ENCODE measurements around the gene ZFPM1. TPM values are rescaled to one million over a fixed set of nuclear protein-coding genes. Genes with fewer than 3 reads are reported as not detected.

ZFPM1 gene
- total RNA-seq, 1 donor from 2014 or later, result 6.8 TPM

- Mint-ChIP-seq H3K27ac (ENCODE audit: unreplicated experiment) (no peak overlapping the region), H3K4me3 (ENCODE audit: unreplicated experiment) (no peak overlapping the region), H3K27me3 (ENCODE audit: unreplicated experiment) (peaks cover 8% of the 10 kb centered on the region), H3K9me3 (ENCODE audit: unreplicated experiment) (no peaks in the 10 kb centered on the region), H3K36me3 (ENCODE audit: low read depth, unreplicated experiment) (peaks cover 3% of the 10 kb centered on the region), H3K4me1 (ENCODE audit: unreplicated experiment) (peaks cover 12% of the 10 kb centered on the region)
- no peak for TF ChIP-seq CTCF (IDR thresholded peaks at IDR 0.05; ENCODE audit: unreplicated experiment)
- no peak for DNase-seq (ENCODE audit: low spot score)
Observed at GRCh38 chr16:88433632-88434352, 19.3 kb upstream of the ZFPM1 start.

- peaks cover 3% of the 10 kb centered on the region for H3K36me3 Mint-ChIP-seq (ENCODE audit: low read depth, unreplicated experiment)
- peaks cover 8% of the 10 kb centered on the region for H3K27me3 Mint-ChIP-seq (ENCODE audit: unreplicated experiment)
- H3K27ac Mint-ChIP-seq (ENCODE audit: unreplicated experiment), result no peak overlapping the region
- no peak for TF ChIP-seq CTCF (IDR thresholded peaks at IDR 0.05; ENCODE audit: unreplicated experiment)
- no peak for DNase-seq (ENCODE audit: low spot score)
- H3K9me3 Mint-ChIP-seq (ENCODE audit: unreplicated experiment), result no peaks in the 10 kb centered on the region
- no peak overlapping the region for H3K4me3 Mint-ChIP-seq (ENCODE audit: unreplicated experiment)
- peaks cover 12% of the 10 kb centered on the region for H3K4me1 Mint-ChIP-seq (ENCODE audit: unreplicated experiment)
Observed at GRCh38 chr16:88434353-88434690, 18.8 kb upstream of the ZFPM1 start.

- peaks cover 3% of the 10 kb centered on the region for H3K36me3 Mint-ChIP-seq (ENCODE audit: low read depth, unreplicated experiment)
Observed at GRCh38 chr16:88434746-88435145, 18.3 kb upstream of the ZFPM1 start.

GRCh38 chr16:88435437-88436355 is 17.4 kb upstream of the ZFPM1 start:
- no peak for TF ChIP-seq CTCF (IDR thresholded peaks at IDR 0.05; ENCODE audit: unreplicated experiment)
- Mint-ChIP-seq H3K4me3 (ENCODE audit: unreplicated experiment) (no peak overlapping the region), H3K27ac (ENCODE audit: unreplicated experiment) (no peak overlapping the region), H3K4me1 (ENCODE audit: unreplicated experiment) (peaks cover 9% of the 10 kb centered on the region), H3K27me3 (ENCODE audit: unreplicated experiment) (peaks cover 6% of the 10 kb centered on the region), H3K36me3 (ENCODE audit: low read depth, unreplicated experiment) (peaks cover 3% of the 10 kb centered on the region), H3K9me3 (ENCODE audit: unreplicated experiment) (no peaks in the 10 kb centered on the region)
- DNase-seq (ENCODE audit: low spot score), result no peak

More at GRCh38 chr16:88434746-88435145, 18.3 kb upstream of the ZFPM1 start:
- no peak for DNase-seq (ENCODE audit: low spot score)
- Mint-ChIP-seq H3K27ac (ENCODE audit: unreplicated experiment) (no peak overlapping the region), H3K27me3 (ENCODE audit: unreplicated experiment) (peaks cover 7% of the 10 kb centered on the region), H3K4me3 (ENCODE audit: unreplicated experiment) (no peak overlapping the region), H3K9me3 (ENCODE audit: unreplicated experiment) (no peaks in the 10 kb centered on the region), H3K4me1 (ENCODE audit: unreplicated experiment) (peaks cover 11% of the 10 kb centered on the region)
- TF ChIP-seq CTCF (IDR thresholded peaks at IDR 0.05; ENCODE audit: unreplicated experiment), result no peak

GRCh38 chr16:88436796-88437195 is 16.3 kb upstream of the ZFPM1 start:
- peaks cover 4% of the 10 kb centered on the region for H3K4me1 Mint-ChIP-seq (ENCODE audit: unreplicated experiment)
- TF ChIP-seq CTCF (IDR thresholded peaks at IDR 0.05; ENCODE audit: unreplicated experiment), result no peak
- H3K27me3 Mint-ChIP-seq (ENCODE audit: unreplicated experiment), result peaks cover 4% of the 10 kb centered on the region
- no peaks in the 10 kb centered on the region for H3K9me3 Mint-ChIP-seq (ENCODE audit: unreplicated experiment)
- no peak overlapping the region for H3K27ac Mint-ChIP-seq (ENCODE audit: unreplicated experiment)
- peaks cover 3% of the 10 kb centered on the region for H3K36me3 Mint-ChIP-seq (ENCODE audit: low read depth, unreplicated experiment)
- no peak for DNase-seq (ENCODE audit: low spot score)
- no peak overlapping the region for H3K4me3 Mint-ChIP-seq (ENCODE audit: unreplicated experiment)
